RCC 7860 (cell line): ENCODE results near the gene FRRS1L.

Source experiments
- DNase-seq: peaks from one replicate; pipeline ENCODE4 v3.0.0-alpha.2; 2015; ENCODE audit warnings: low spot score
- FAIRE-seq: peaks from 2 replicates; lab custom pipeline; 2012; peaks lifted over from hg19 to GRCh38; lab: Jason Lieb, UNC

FRRS1L gene

GRCh38 chr9:109176963-109177362 is 9.9 kb upstream of the FRRS1L start:
- FAIRE-seq (no peak), DNase-seq (no peak)

- DNase-seq (no peak), FAIRE-seq (no peak)
Measured at GRCh38 chr9:109176386-109176785, 9.3 kb upstream of the FRRS1L start.

DNA sequence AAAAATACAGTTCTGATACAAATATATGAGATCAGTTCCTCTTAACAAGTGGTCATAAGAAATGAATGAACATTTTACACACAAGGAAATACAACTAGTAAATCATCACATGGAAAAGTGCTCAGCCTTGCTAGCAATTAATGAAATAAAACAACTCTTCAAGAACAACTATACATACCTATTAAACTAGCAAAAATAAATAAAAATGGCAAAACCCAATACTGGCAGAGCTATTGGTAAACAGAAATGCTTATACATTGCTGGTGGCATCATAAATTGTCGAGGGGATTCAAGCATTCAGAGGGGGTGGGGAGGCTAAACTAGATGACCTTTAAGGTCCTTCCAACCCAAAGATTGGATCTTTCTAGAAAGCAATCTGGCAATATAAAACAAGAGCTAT is 5.9 kb upstream of the FRRS1L start:
- no peak for FAIRE-seq
- DNase-seq: no peak

DNA sequence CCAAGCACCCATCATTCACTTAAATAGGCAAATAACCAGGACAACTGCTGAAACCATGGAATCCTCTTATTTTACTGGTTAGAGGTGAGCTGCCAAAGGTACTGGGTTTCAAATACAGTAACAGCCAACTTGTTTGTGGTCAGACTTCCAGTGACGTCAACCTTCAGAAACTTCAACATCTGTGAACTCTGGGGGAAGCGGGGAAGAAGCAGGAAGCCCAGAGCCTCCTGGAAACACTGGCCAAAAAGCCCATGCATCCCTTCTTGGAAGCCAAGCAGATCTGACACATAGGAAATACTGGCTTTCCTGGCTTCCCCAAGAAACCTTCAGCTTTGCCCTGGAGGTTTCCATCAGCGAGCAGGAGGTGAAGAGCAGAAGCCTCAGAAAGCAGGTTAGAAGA is 4.9 kb upstream of the FRRS1L start:
- no peak for FAIRE-seq

GRCh38 chr9:109168170-109168569 is 1.1 kb upstream of the FRRS1L start:
- FAIRE-seq (no peak), DNase-seq (no peak)

More for the DNA sequence above, 4.9 kb upstream of the FRRS1L start:
- DNase-seq: peak; percentile 18

DNA sequence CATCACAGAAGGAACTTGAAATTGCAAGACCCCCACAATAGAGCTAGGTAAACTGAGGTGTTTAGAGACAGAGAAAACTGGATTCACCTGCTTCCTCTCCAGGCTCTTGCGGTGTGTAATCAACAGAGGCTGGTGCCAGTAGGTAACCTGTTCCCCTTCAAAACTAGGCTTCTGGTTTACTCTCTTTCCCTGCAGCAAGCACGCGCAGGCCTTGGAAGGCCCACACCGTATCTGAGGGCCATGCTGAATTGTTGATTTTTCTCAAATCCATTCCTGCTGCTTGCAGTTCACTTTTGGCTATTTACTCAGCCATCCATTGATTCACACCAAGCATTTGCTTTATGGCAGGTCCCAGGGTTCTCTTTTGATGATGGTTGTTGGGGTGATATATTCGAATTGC is 667 bp upstream of the FRRS1L start:
- no peak for DNase-seq
- no peak for FAIRE-seq

- FAIRE-seq: no peak
- no peak for DNase-seq
Measured at GRCh38 chr9:109166171-109166770, 778 bp downstream of the FRRS1L start.

DNA sequence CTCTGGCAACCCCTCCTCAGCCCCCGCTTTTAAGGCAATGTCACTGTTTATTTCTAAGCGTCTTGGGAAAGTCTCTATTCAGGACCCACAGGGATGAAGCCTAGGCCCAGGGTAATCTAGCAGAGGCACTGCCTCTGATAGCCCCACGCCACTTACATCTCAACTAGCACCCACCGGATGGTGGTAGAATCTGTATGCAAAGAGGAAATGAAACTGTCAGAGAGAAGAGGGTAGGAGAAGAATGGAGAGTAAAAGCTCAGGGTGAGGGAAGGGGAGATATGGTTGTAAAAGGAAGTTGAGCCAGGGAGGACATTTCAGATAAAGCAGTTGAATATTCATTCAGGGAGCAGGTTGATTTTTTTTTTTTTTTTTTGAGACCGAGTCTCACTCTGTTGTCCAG is 3.0 kb downstream of the FRRS1L start:
- FAIRE-seq (no peak), DNase-seq (no peak)

DNA sequence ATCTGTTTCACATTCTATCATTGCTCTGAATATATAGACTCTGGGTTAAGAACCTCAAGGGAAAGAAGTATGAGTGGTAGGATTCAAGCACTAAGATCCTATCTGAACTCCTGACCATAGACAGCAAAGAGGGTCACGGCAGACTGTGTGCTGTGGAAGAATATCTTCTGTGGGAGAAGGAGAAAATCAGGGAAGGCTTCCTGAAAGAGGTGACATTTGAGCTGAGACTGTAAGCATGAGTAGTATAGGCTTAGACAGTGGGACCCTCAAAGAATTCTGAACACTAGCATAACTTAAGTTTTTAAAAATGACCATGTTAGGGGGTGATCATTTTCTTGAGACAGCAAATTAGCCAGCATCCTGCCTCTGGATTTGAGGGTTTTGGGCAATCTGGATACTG is 3.9 kb downstream of the FRRS1L start:
- FAIRE-seq: no peak
- DNase-seq: no peak

DNA sequence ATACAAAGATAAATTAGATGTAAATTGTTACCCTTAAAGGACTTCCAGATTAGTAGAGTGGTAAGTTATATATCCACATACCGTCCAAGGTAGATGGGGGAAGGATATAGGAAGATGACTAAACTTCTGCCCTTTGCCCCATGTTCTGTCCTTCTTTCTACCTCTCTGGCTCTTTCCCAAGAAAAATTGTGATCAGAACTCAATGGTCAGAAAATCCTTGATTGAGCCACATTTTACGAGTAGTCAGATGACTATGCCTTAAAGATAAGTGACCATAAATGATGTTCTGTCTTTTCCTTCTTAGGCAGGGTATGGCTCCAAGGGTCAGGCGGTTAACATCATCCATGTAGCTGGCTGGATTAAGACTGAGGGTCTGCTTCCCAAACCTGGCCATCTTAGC is 4.4 kb downstream of the FRRS1L start:
- DNase-seq (no peak), FAIRE-seq (no peak)

- FAIRE-seq (no peak), DNase-seq (no peak)
Measured at GRCh38 chr9:109161471-109161870, 5.6 kb downstream of the FRRS1L start.

- FAIRE-seq: no peak
- DNase-seq: no peak
Measured at GRCh38 chr9:109159583-109159982, 7.5 kb downstream of the FRRS1L start.

GRCh38 chr9:109158651-109159050 is 8.4 kb downstream of the FRRS1L start:
- DNase-seq: no peak
- FAIRE-seq: no peak

GRCh38 chr9:109156708-109157107 is 10.3 kb downstream of the FRRS1L start:
- FAIRE-seq: no peak
- no peak for DNase-seq

DNA sequence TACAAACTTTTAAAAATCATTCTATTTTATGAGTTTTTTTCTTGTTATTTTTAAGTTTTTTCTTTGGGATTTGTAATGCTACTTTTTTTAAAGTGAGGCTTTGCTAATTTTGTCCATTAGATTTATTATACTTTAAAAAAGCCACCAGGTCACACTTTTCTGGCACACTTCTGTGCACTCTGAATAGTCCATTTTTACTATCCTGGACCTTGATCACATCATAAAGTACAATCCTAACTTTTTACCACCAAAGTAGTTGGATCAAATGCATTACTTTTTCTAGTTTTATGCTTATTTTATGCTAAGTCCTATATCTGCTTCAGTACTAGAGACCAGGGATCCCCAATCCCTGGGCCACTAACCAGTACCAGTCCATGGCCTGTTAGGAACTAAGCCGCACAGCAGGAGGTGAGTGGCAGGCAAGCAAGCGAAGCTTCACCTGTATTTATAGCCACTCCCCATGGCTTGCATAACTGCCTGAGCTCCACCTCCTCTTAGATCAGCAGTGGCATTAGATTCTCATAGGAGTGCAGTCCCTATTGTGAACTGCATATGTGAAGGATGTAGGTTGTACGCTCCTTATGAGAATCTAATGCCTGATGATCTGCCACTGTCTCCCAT is 16.0 kb downstream of the FRRS1L start:
- DNase-seq: no peak

GRCh38 chr9:109149722-109150121 is 17.3 kb downstream of the FRRS1L start:
- no peak for FAIRE-seq
- no peak for DNase-seq

More for the DNA sequence above, 16.0 kb downstream of the FRRS1L start:
- no peak for FAIRE-seq

GRCh38 chr9:109149089-109149488 is 18.0 kb downstream of the FRRS1L start:
- FAIRE-seq: no peak
- no peak for DNase-seq

DNA sequence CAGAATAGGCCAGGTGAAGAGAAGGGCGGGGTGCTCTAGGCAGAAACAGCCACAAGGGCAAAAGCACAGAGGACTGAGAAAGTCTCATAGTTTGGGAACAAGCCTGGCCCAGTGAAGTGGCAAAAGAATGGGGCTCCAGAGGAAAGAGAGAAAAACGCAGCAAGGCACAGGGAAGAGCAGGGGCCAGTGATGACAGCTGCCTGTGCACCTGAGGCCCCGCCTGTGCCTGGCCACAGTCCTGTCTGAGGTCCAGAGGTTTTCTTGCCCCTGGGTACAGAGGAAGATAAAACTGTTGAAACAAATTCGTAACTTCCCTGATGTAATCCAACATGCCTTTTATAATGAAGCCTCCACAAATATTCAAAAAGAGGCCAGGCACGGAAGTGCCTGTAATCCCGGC is 22.0 kb downstream of the FRRS1L start:
- DNase-seq (no peak), FAIRE-seq (no peak)

DNA sequence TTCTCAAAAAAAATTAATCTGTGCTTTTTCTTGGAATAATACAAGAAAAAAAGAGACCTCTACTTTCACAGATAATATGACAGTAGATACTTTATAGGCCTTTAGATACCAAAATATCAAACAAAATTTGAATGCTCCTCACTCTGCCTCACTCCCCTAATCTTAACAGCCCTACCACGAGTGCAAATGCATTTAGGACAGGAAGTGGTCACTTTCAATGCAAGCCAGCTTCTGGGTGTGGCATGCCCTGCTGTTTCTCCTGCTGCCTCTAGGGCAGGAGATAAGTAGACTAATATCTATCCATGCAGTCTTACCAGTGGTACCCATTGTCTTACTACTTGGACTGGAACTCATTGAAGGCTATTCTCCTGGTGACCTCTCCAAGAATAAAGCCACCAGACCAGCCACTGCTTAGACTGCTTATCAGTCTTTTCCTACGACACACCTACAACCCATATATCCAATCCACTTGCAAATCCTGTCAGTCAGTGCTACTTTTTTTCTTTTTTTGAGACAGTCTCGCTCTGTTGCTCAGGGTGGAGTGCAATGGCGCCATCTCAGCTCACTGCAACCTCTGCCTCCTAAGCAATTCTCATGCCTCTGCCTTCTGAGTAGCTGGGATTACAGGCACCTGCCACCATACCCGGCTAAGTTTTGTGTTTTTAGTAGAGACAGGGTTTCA is 23.0 kb downstream of the FRRS1L start:
- DNase-seq (peak; percentile 50), FAIRE-seq (peak; percentile 21)

DNA sequence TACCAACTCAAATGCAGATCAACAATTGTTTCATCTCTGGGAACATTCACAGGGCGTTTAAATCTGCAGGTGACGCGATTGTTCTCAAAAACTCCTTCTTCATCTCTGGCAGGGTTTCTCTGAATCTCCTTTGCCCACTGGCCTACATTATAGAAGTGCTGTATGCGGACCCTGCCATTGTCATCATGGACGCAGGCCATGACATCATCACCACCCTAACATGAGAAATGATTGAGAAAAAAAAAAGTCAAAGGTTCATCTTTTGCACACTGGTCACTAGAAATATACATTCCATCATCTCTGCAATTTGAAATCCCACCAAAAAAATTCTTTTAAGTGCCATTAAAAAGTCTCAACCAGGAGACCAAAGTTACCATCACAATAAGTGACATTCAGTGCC is 25.7 kb downstream of the FRRS1L start:
- FAIRE-seq (no peak), DNase-seq (no peak)

- DNase-seq (no peak), FAIRE-seq (no peak)
Measured at GRCh38 chr9:109139851-109140250, 27.2 kb downstream of the FRRS1L start.

- FAIRE-seq (no peak), DNase-seq (no peak)
Measured at GRCh38 chr9:109138421-109138820, 28.6 kb downstream of the FRRS1L start.
